Kidney (tissue), 14 donors: ENCODE data around the gene FURIN. TPM values are rescaled to one million over a fixed set of nuclear protein-coding genes. Genes with fewer than 3 reads are reported as not detected.
A peak's percentile ranks its signal among the peaks of the same experiment; 100 is the strongest.

Experiments
- DNase-seq, 5 donors: peaks; one replicate each; pipeline ENCODE4 v3.0.0-alpha.2; 2013 to 2020
- FAIRE-seq: peaks from 2 replicates; lab custom pipeline; 2012; peaks lifted over from hg19 to GRCh38; lab: Jason Lieb, UNC
- H3K27ac ChIP-seq, 2 donors: one replicate each; pipeline ENCODE4 v1.7.0; 2013; ENCODE audit warnings: low read depth in 2 of 2, low read length in 2 of 2, inconsistent platforms in 1 of 2
- H3K27me3 ChIP-seq: one replicate; pipeline ENCODE4 v1.7.1; 2013; ENCODE audit warnings: low read length, inconsistent platforms; ENCODE audit not compliant: control insufficient read depth, insufficient read depth
- H3K36me3 ChIP-seq, 3 donors: one replicate each; pipeline versions ENCODE4 v1.7.0 to v1.7.1; 2013; ENCODE audit warnings: low read length in 3 of 3, control low read depth in 1 of 3, inconsistent platforms in 1 of 3; ENCODE audit not compliant: insufficient read depth in 3 of 3, control insufficient read depth in 2 of 3
- H3K4me1 ChIP-seq, 3 donors: one replicate each; pipeline versions ENCODE4 v1.7.0 to v1.7.1; 2013; ENCODE audit warnings: low read length in 3 of 3, inconsistent platforms in 1 of 3, low read depth in 1 of 3; ENCODE audit not compliant: control insufficient read depth in 2 of 3, insufficient read depth in 2 of 3
- H3K4me3 ChIP-seq, 3 donors: one replicate each; pipeline versions ENCODE4 v1.7.0 to v1.8.1; 2013; ENCODE audit warnings: low read length in 3 of 3, control low read depth in 1 of 3, inconsistent platforms in 1 of 3
- H3K9ac ChIP-seq, 3 donors: one replicate each; pipeline versions ENCODE4 v1.7.0 to v1.7.1; 2013; ENCODE audit warnings: low read length in 3 of 3, control low read depth in 1 of 3, inconsistent platforms in 1 of 3
- H3K9me3 ChIP-seq, 3 donors: one replicate each; pipeline versions ENCODE4 v1.7.0 to v1.7.1; 2013; ENCODE audit warnings: low read length in 3 of 3, control low read depth in 1 of 3, inconsistent platforms in 1 of 3; ENCODE audit not compliant: control insufficient read depth in 2 of 3, insufficient read depth in 1 of 3
- CTCF ChIP-seq: IDR thresholded peaks from 3 replicates; pipeline ENCODE4 v1.5.1; 2012; ENCODE audit warnings: mild to moderate bottlenecking, moderate library complexity, borderline replicate concordance; ENCODE audit not compliant: insufficient read depth; ENCODE audit errors: extremely low read depth
- intact Hi-C: fragments of 100-400 bp; cut with DNase I; formaldehyde crosslinking; loops from one replicate; pipeline ENCODE4 v1.11.1; 2022
- polyA plus RNA-seq: library from polyadenylated mRNA; stranded (reverse); fragments of 350-450 nt; fragmentation: Illumina TruSeq; extraction: RNeasy Lipid Tissue Mini Kit (QIAGEN cat#74804); gene quantifications from one replicate; pipeline ENCODE4 v1.2.3, GENCODE V29; 2014; ENCODE audit warnings: low read depth, low replicate concordance; ENCODE audit not compliant: insufficient read depth
- total RNA-seq: library from RNA; stranded (reverse); fragmentation: NEBNext Ultra II Directional; extraction: Animal tissue kit (Norgen Biotek cat#: 25700); gene quantifications from one replicate; pipeline ENCODE4 v1.2.1, GENCODE V29; 2021
- donor health status: control.
- donor health status: control.
- donor health status: control.
- donor health status: control.
- donor health status: control.
- donor health status: DM: yes; HTN: yes; CAD: no.
- donor health status: Normal renal cell carcinoma (clear cell type).

Gene FURIN
- total and polyA plus RNA-seq, 2 donors from 2014 or later: 36.4 to 75.9 TPM

- FAIRE-seq (no peak), DNase-seq (no peak)
- peak overlapping the region in 1 of 3 donors; percentile 81 for H3K9ac ChIP-seq
- H3K36me3 ChIP-seq: peaks cover 0 to 16% (median 10%) of the 10 kb centered on the region in 3 donors
- intact Hi-C loops: no loop called here
- H3K27me3 ChIP-seq: no peaks in the 10 kb centered on the region
- H3K9me3 ChIP-seq: no peaks in the 10 kb centered on the region
- peaks cover 0 to 20% (median 6%) of the 10 kb centered on the region in 3 donors for H3K4me1 ChIP-seq
- peak overlapping the region; percentile 85 to 94 for H3K27ac ChIP-seq
- no peak overlapping the region for H3K4me3 ChIP-seq
- TF ChIP-seq CTCF: no peak
Measured at GRCh38 chr15:90882781-90883525, 14.6 kb downstream of the FURIN start.

- H3K27ac ChIP-seq: peak overlapping the region; percentile 85 to 94
- no peak for FAIRE-seq
- H3K4me3 ChIP-seq: peak overlapping the region in 2 of 3 donors; percentile 20 to 57
- peak in 1 of 5 donors; percentile 34 for DNase-seq
- H3K4me1 ChIP-seq: peaks cover 0 to 20% (median 6%) of the 10 kb centered on the region in 3 donors
- peaks cover 0 to 13% (median 5%) of the 10 kb centered on the region in 3 donors for H3K36me3 ChIP-seq
- TF ChIP-seq CTCF: no peak
- H3K9ac ChIP-seq: peak overlapping the region in 2 of 3 donors; percentile 69 to 81
- intact Hi-C loops: no loop called here
- no peaks in the 10 kb centered on the region for H3K27me3 ChIP-seq
- no peaks in the 10 kb centered on the region for H3K9me3 ChIP-seq
Measured at GRCh38 chr15:90883526-90883975, 15.2 kb downstream of the FURIN start.

- FAIRE-seq (no peak), DNase-seq (peak in 4 of 5 donors; percentile 61 to 92 (median 86))
- no peaks in the 10 kb centered on the region for H3K27me3 ChIP-seq
- peaks cover 0 to 20% (median 6%) of the 10 kb centered on the region in 3 donors for H3K4me1 ChIP-seq
- peak within 1 kb of the TSS in 2 of 3 donors; percentile 81 to 85 for H3K9ac ChIP-seq
- no peaks in the 10 kb centered on the region for H3K9me3 ChIP-seq
- peaks cover 0 to 13% (median 5%) of the 10 kb centered on the region in 3 donors for H3K36me3 ChIP-seq
- H3K27ac ChIP-seq: peak within 1 kb of the TSS; percentile 85 to 94
- intact Hi-C loops: no loop called here
- TF ChIP-seq CTCF: no peak
- H3K4me3 ChIP-seq: peak within 1 kb of the TSS; percentile 40 to 63 (median 57)
Measured at GRCh38 chr15:90883976-90884718, 15.8 kb downstream of the FURIN start, which contains the start of gene FES. Gene FES (plus strand): TSS chr15:90884504. CDS start chr15:90885046, 542 bp downstream.
